Gastroesophageal sphincter (tissue), 4 donors: Measurements from ENCODE around the gene LATS2. TPM values are rescaled to one million over a fixed set of nuclear protein-coding genes. Genes with fewer than 3 reads are reported as not detected.

Source experiments
- ATAC-seq: fragments of 150-250 bp; one replicate; pipeline ENCODE4 v1.9.1; 2016; ENCODE audit warnings: mild to moderate bottlenecking, moderate library complexity
- H3K27ac ChIP-seq, 4 donors: fragments of 200-600 bp; sonication (generic) in 3 of 4; 1 replicate in 3 of 4; 2 replicates in 1 of 4; pipeline ENCODE4 v1.5.1; 2016 to 2019
- H3K27me3 ChIP-seq: fragments of 200-600 bp; sonication (generic); one replicate; pipeline ENCODE4 v1.5.1; 2019
- H3K36me3 ChIP-seq, 2 donors: fragments of 200-600 bp; sonication (generic); one replicate each; pipeline ENCODE4 v1.5.1; 2019; ENCODE audit warnings: control low read depth in 1 of 2
- H3K4me1 ChIP-seq, 3 donors: fragments of 200-600 bp; sonication (generic); 1 replicate in 2 of 3; 2 replicates in 1 of 3; pipeline ENCODE4 v1.5.1; 2016 to 2019; ENCODE audit warnings: control low read depth in 2 of 3
- H3K4me3 ChIP-seq, 2 donors: fragments of 200-600 bp; sonication (generic); one replicate each; pipeline ENCODE4 v1.5.1; 2019; ENCODE audit warnings: mild to moderate bottlenecking in 1 of 2, moderate library complexity in 1 of 2
- H3K9me3 ChIP-seq, 3 donors: fragments of 200-600 bp; sonication (generic); one replicate each; pipeline ENCODE4 v1.5.1; 2017 to 2019; ENCODE audit warnings: control low read depth in 2 of 3
- CTCF ChIP-seq, 4 experiments: fragments of 200-600 bp in 2 of 4; fragments of 450-650 bp in 2 of 4; sonication (generic) in 1 of 4; IDR thresholded peaks; one replicate each; pipeline ENCODE4 v1.5.1; 2017 to 2019; ENCODE audit warnings: antibody characterized with exemption in 4 of 4, mild to moderate bottlenecking in 2 of 4, moderate library complexity in 2 of 4
- EP300 ChIP-seq: sonication (generic); formaldehyde crosslinking; IDR thresholded peaks from one replicate; pipeline ENCODE4 v1.6.1; 2017; ENCODE audit warnings: antibody characterized with exemption, mild to moderate bottlenecking
- POLR2A ChIP-seq, 2 donors: fragments of 450-650 bp; IDR thresholded peaks; one replicate each; pipeline ENCODE4 v1.6.1; 2017; ENCODE audit warnings: antibody characterized with exemption in 2 of 2, mild to moderate bottlenecking in 2 of 2, moderate library complexity in 1 of 2
- POLR2AphosphoS5 ChIP-seq: sonication (generic); formaldehyde crosslinking; IDR thresholded peaks from one replicate; pipeline ENCODE4 v1.6.1; 2017; ENCODE audit warnings: antibody characterized with exemption
- WGBS, 2 donors: methylation state at CpG; one replicate each; pipeline ENCODE4 v1.1.5; 2018; ENCODE audit warnings: low coverage in 1 of 2; 5-methylcytosine and 5-hydroxymethylcytosine counted together
- total RNA-seq, 4 donors: library from RNA; depleted of rRNA; stranded (reverse); fragments of >200 nt; gene quantifications; one replicate each; pipeline ENCODE4 v1.1.0, GENCODE V29; 2016

The LATS2 gene
- total RNA-seq, 4 donors from 2014 or later: 42.2 to 95.4 (median 56.5) TPM

- 63 to 93% methylated on average over 1 to 3 of the region's 3 CpGs for WGBS, 2 donors
- TF ChIP-seq CTCF (IDR thresholded peaks at IDR 0.05) (no peak), POLR2AphosphoS5 (no peak), POLR2A (IDR thresholded peaks at IDR 0.05) (no peak), EP300 (no peak)
- H3K9me3 ChIP-seq: no peaks in the 10 kb centered on the region
- no peak for ATAC-seq
- no peaks in the 10 kb centered on the region for H3K36me3 ChIP-seq
- no peak overlapping the region for H3K27ac ChIP-seq
- no peaks in the 10 kb centered on the region for H3K4me1 ChIP-seq
- H3K27me3 ChIP-seq: no peaks in the 10 kb centered on the region
- H3K4me3 ChIP-seq: no peak overlapping the region
Observed at GRCh38 chr13:21089830-21090229, 28.4 kb upstream of the LATS2 start.

GRCh38 chr13:21088534-21088933 is 27.1 kb upstream of the LATS2 start:
- ATAC-seq: no peak
- no peaks in the 10 kb centered on the region for H3K4me1 ChIP-seq
- no peak overlapping the region for H3K27ac ChIP-seq
- TF ChIP-seq POLR2A (IDR thresholded peaks at IDR 0.05) (no peak), CTCF (IDR thresholded peaks at IDR 0.05) (no peak), POLR2AphosphoS5 (no peak), EP300 (no peak)
- no peaks in the 10 kb centered on the region for H3K27me3 ChIP-seq
- H3K9me3 ChIP-seq: no peaks in the 10 kb centered on the region
- H3K4me3 ChIP-seq: no peak overlapping the region
- 75 to 91% methylated on average over 1 of the region's 1 CpG for WGBS, 2 donors
- no peaks in the 10 kb centered on the region for H3K36me3 ChIP-seq

- H3K27ac ChIP-seq: no peak overlapping the region
- H3K4me1 ChIP-seq: no peaks in the 10 kb centered on the region
- ATAC-seq: no peak
- H3K36me3 ChIP-seq: no peaks in the 10 kb centered on the region
- TF ChIP-seq CTCF (IDR thresholded peaks at IDR 0.05) (no peak), POLR2A (IDR thresholded peaks at IDR 0.05) (no peak), EP300 (no peak), POLR2AphosphoS5 (no peak)
- WGBS, 2 donors: 87% methylated on average over 2 of the region's 2 CpGs; no CpG with 5 or more reads in 1 of the 2 donors
- no peaks in the 10 kb centered on the region for H3K9me3 ChIP-seq
- H3K27me3 ChIP-seq: no peaks in the 10 kb centered on the region
- H3K4me3 ChIP-seq: no peak overlapping the region
Observed at GRCh38 chr13:21086929-21087328, 25.5 kb upstream of the LATS2 start.

GRCh38 chr13:21081926-21082325 is 20.5 kb upstream of the LATS2 start:
- H3K9me3 ChIP-seq: no peaks in the 10 kb centered on the region
- H3K4me1 ChIP-seq: no peaks in the 10 kb centered on the region
- no peak overlapping the region for H3K4me3 ChIP-seq
- H3K27ac ChIP-seq: no peak overlapping the region
- H3K27me3 ChIP-seq: no peaks in the 10 kb centered on the region
- WGBS, 2 donors: 100% methylated on average over 1 to 4 of the region's 7 CpGs
- no peak for ATAC-seq
- no peak for TF ChIP-seq POLR2A (IDR thresholded peaks at IDR 0.05)
- TF ChIP-seq EP300: no peak
- TF ChIP-seq POLR2AphosphoS5: no peak
- no peak for TF ChIP-seq CTCF (IDR thresholded peaks at IDR 0.05)
- H3K36me3 ChIP-seq: no peaks in the 10 kb centered on the region

- Histone ChIP-seq H3K4me1 (peaks cover 0 to 6% (median 0%) of the 10 kb centered on the region in 3 donors), H3K36me3 (no peaks in the 10 kb centered on the region), H3K4me3 (no peak overlapping the region), H3K9me3 (no peaks in the 10 kb centered on the region), H3K27me3 (no peaks in the 10 kb centered on the region), H3K27ac (peak overlapping the region in 1 of 4 donors; percentile 1)
- 60 to 67% methylated on average over 2 to 3 of the region's 3 CpGs for WGBS, 2 donors
- ATAC-seq: no peak
- TF ChIP-seq EP300 (no peak), POLR2A (IDR thresholded peaks at IDR 0.05) (no peak), POLR2AphosphoS5 (no peak), CTCF (IDR thresholded peaks at IDR 0.05) (no peak)
Observed at GRCh38 chr13:21080593-21080891, 19.2 kb upstream of the LATS2 start.
